ENCODE data around the gene IER5. TPM values are rescaled to one million over a fixed set of nuclear protein-coding genes. Genes with fewer than 3 reads are reported as not detected.
A peak's percentile ranks its signal among the peaks of the same experiment; 100 is the strongest.

Gene IER5
- total RNA-seq, 2 experiments from 2014 or later = 50.4 to 67.0 TPM

GRCh38 chr1:181092883-181093458 is 4.5 kb downstream of the IER5 start:
- no peak for ATAC-seq
- peak overlapping the region; percentile 28 for H3K4me3 Mint-ChIP-seq
- no peaks in the 10 kb centered on the region for H3K9me3 Mint-ChIP-seq (ENCODE audit: low read depth)
- CTCF ChIA-PET = interaction anchor here (1.5 to 6.2 kb wide), 3 partner anchors 12 to 58 kb away, joined by 3 to 91 read pairs (median 9); no protein-coding TSS in a partner anchor
- H3K4me1 Mint-ChIP-seq = peaks cover 55% of the 10 kb centered on the region
- H3K27me3 Mint-ChIP-seq = no peaks in the 10 kb centered on the region
- no peak overlapping the region for H3K27ac Mint-ChIP-seq
- peaks cover 54% of the 10 kb centered on the region for H3K36me3 Mint-ChIP-seq
- DNase-seq = no peak

- Mint-ChIP-seq H3K4me3 (no peak overlapping the region), H3K27me3 (no peaks in the 10 kb centered on the region), H3K36me3 (peaks cover 53% of the 10 kb centered on the region), H3K4me1 (peaks cover 68% of the 10 kb centered on the region), H3K9me3 (ENCODE audit: low read depth) (no peaks in the 10 kb centered on the region), H3K27ac (no peak overlapping the region)
- ATAC-seq (no peak), DNase-seq (no peak)
- CTCF ChIA-PET = interaction anchor here (6.2 to 13.9 kb wide), 2 partner anchors 44 to 46 kb away, joined by 91 to 210 read pairs; no protein-coding TSS in a partner anchor
Measured at GRCh38 chr1:181094416-181095212, 6.1 kb downstream of the IER5 start.

- no peaks in the 10 kb centered on the region for H3K9me3 Mint-ChIP-seq (ENCODE audit: low read depth)
- CTCF ChIA-PET = interaction anchor here (0.9 to 13.9 kb wide), 3 partner anchors 9 to 59 kb away, joined by 5 to 210 read pairs (median 5); no protein-coding TSS in a partner anchor
- no peaks in the 10 kb centered on the region for H3K27me3 Mint-ChIP-seq
- ATAC-seq (no peak), DNase-seq (no peak)
- no peak overlapping the region for H3K4me3 Mint-ChIP-seq
- peaks cover 74% of the 10 kb centered on the region for H3K4me1 Mint-ChIP-seq
- H3K27ac Mint-ChIP-seq = no peak overlapping the region
- peaks cover 47% of the 10 kb centered on the region for H3K36me3 Mint-ChIP-seq
Measured at GRCh38 chr1:181095260-181095659, 6.8 kb downstream of the IER5 start.

- Mint-ChIP-seq H3K36me3 (peaks cover 44% of the 10 kb centered on the region), H3K4me3 (no peak overlapping the region), H3K4me1 (peaks cover 78% of the 10 kb centered on the region), H3K27me3 (no peaks in the 10 kb centered on the region), H3K27ac (no peak overlapping the region), H3K9me3 (ENCODE audit: low read depth) (no peaks in the 10 kb centered on the region)
- ATAC-seq (no peak), DNase-seq (no peak)
- CTCF ChIA-PET = interaction anchor here (0.9 to 13.9 kb wide), 3 partner anchors 9 to 59 kb away, joined by 5 to 210 read pairs (median 5); no protein-coding TSS in a partner anchor
Measured at GRCh38 chr1:181095763-181096184, 7.3 kb downstream of the IER5 start.

- peaks cover 80% of the 10 kb centered on the region for H3K4me1 Mint-ChIP-seq
- DNase-seq = no peak
- H3K27ac Mint-ChIP-seq = no peak overlapping the region
- no peak overlapping the region for H3K4me3 Mint-ChIP-seq
- ATAC-seq = no peak
- no peaks in the 10 kb centered on the region for H3K27me3 Mint-ChIP-seq
- CTCF ChIA-PET = interaction anchor here (1.2 to 13.9 kb wide), 6 partner anchors 8 to 68 kb away, joined by 3 to 210 read pairs (median 4); no protein-coding TSS in a partner anchor
- H3K36me3 Mint-ChIP-seq = peaks cover 30% of the 10 kb centered on the region
- no peaks in the 10 kb centered on the region for H3K9me3 Mint-ChIP-seq (ENCODE audit: low read depth)
Measured at GRCh38 chr1:181097242-181097641, 8.7 kb downstream of the IER5 start.

- DNase-seq (peak; percentile 77), ATAC-seq (peak; percentile 74)
- CTCF ChIA-PET = interaction anchor here (1.0 to 13.9 kb wide), 3 partner anchors 9 to 39 kb away, joined by 3 to 210 read pairs (median 20); no protein-coding TSS in a partner anchor
- H3K4me1 Mint-ChIP-seq = peaks cover 86% of the 10 kb centered on the region
- H3K27me3 Mint-ChIP-seq = no peaks in the 10 kb centered on the region
- H3K27ac Mint-ChIP-seq = peak overlapping the region; percentile 89
- peak overlapping the region; percentile 55 for H3K4me3 Mint-ChIP-seq
- peaks cover 16% of the 10 kb centered on the region for H3K36me3 Mint-ChIP-seq
- no peaks in the 10 kb centered on the region for H3K9me3 Mint-ChIP-seq (ENCODE audit: low read depth)
Measured at GRCh38 chr1:181099152-181100014, 10.9 kb downstream of the IER5 start.

- CTCF ChIA-PET = interaction anchor here (2.9 to 13.9 kb wide), 2 partner anchors 10 to 38 kb away, joined by 20 to 210 read pairs; no protein-coding TSS in a partner anchor
- Mint-ChIP-seq H3K27me3 (no peaks in the 10 kb centered on the region), H3K27ac (peak overlapping the region; percentile 89), H3K4me1 (peaks cover 85% of the 10 kb centered on the region), H3K4me3 (peak overlapping the region; percentile 55), H3K9me3 (ENCODE audit: low read depth) (no peaks in the 10 kb centered on the region), H3K36me3 (peaks cover 10% of the 10 kb centered on the region)
- ATAC-seq = peak; percentile 6
- DNase-seq = no peak
Measured at GRCh38 chr1:181100015-181100905, 11.8 kb downstream of the IER5 start.

- Mint-ChIP-seq H3K4me3 (no peak overlapping the region), H3K4me1 (peaks cover 86% of the 10 kb centered on the region), H3K27me3 (peaks cover 3% of the 10 kb centered on the region), H3K9me3 (ENCODE audit: low read depth) (no peaks in the 10 kb centered on the region), H3K27ac (peak overlapping the region; percentile 89), H3K36me3 (peaks cover 9% of the 10 kb centered on the region)
- CTCF ChIA-PET = interaction anchor here (2.9 to 13.9 kb wide), 3 partner anchors 10 to 38 kb away, joined by 20 to 210 read pairs (median 54); partner anchors contain the start of gene IER5
- no peak for ATAC-seq
- DNase-seq = no peak
Measured at GRCh38 chr1:181100934-181101333, 12.4 kb downstream of the IER5 start.

GRCh38 chr1:181101581-181102226 is 13.2 kb downstream of the IER5 start:
- H3K4me3 Mint-ChIP-seq = no peak overlapping the region

GRCh38 chr1:181102841-181103240 is 14.3 kb downstream of the IER5 start:
- Mint-ChIP-seq H3K4me1 (peaks cover 82% of the 10 kb centered on the region), H3K36me3 (peaks cover 5% of the 10 kb centered on the region), H3K9me3 (ENCODE audit: low read depth) (no peaks in the 10 kb centered on the region), H3K27ac (peak overlapping the region; percentile 8), H3K4me3 (no peak overlapping the region), H3K27me3 (peaks cover 22% of the 10 kb centered on the region)
- CTCF ChIA-PET = interaction anchor here (1.0 to 13.9 kb wide), 5 partner anchors 11 to 80 kb away, joined by 3 to 210 read pairs (median 11); partner anchors contain the start of genes IER5 and STX6
- DNase-seq (no peak), ATAC-seq (no peak)

More at GRCh38 chr1:181101581-181102226, 13.2 kb downstream of the IER5 start:
- CTCF ChIA-PET = interaction anchor here (8.0 to 13.9 kb wide), 2 partner anchors 13 to 37 kb away, joined by 54 to 210 read pairs; partner anchors contain the start of gene IER5
- DNase-seq = no peak
- Mint-ChIP-seq H3K4me1 (peaks cover 87% of the 10 kb centered on the region), H3K9me3 (ENCODE audit: low read depth) (no peaks in the 10 kb centered on the region), H3K36me3 (peaks cover 5% of the 10 kb centered on the region), H3K27ac (no peak overlapping the region), H3K27me3 (peaks cover 10% of the 10 kb centered on the region)
- no peak for ATAC-seq

GRCh38 chr1:181103399-181103798 is 14.9 kb downstream of the IER5 start:
- CTCF ChIA-PET = interaction anchor here (1.5 to 13.9 kb wide), 4 partner anchors 11 to 81 kb away, joined by 3 to 210 read pairs (median 32); partner anchors contain the start of genes IER5 and STX6
- H3K4me1 Mint-ChIP-seq = peaks cover 77% of the 10 kb centered on the region
- peaks cover 27% of the 10 kb centered on the region for H3K27me3 Mint-ChIP-seq
- no peak overlapping the region for H3K4me3 Mint-ChIP-seq
- ATAC-seq (no peak), DNase-seq (no peak)
- H3K27ac Mint-ChIP-seq = no peak overlapping the region
- H3K9me3 Mint-ChIP-seq (ENCODE audit: low read depth) = no peaks in the 10 kb centered on the region
- H3K36me3 Mint-ChIP-seq = peaks cover 2% of the 10 kb centered on the region

Data from activated CD8-positive, alpha-beta memory T cell treated with anti-CD3 and anti-CD28 coated beads, Interleukin-2, amount 10 ng/mL, durations not matched to agents 7 days and 5 days (primary cell).